Endothelial cell of umbilical vein (primary cell): ENCODE results near the gene HOXB4. TPM values are rescaled to one million over a fixed set of nuclear protein-coding genes. Genes with fewer than 3 reads are reported as not detected.

Source experiments
- BruUV-seq: library from RNA; stranded (reverse); fragments of 400-500 nt; replicated peaks from 2 replicates; lab custom pipeline; 2021; lab: Mats Ljungman, UMichigan
- CTCF ChIA-PET: fragments of 300-600, 350-600 bp; sonication (Branson Sonifier 250); formaldehyde crosslinking; loops from one replicate; lab custom pipeline; 2021; ENCODE audit warnings: antibody characterized with exemption, inconsistent platforms; lab: Charles Lee
- POLR2A ChIA-PET: fragments of 300-600, 350-600 bp; sonication (Branson Sonifier 250); formaldehyde crosslinking; loops from one replicate; lab custom pipeline; 2021; ENCODE audit warnings: antibody characterized with exemption, inconsistent platforms; lab: Charles Lee
- DNase-seq: peaks from one replicate; pipeline ENCODE4 v3.0.0-alpha.2; 2011; ENCODE audit warnings: low read depth, low spot score
- FAIRE-seq: peaks from 2 replicates; lab custom pipeline; 2011; peaks lifted over from hg19 to GRCh38; lab: Jason Lieb, UNC
- H2AFZ ChIP-seq: 2 replicates; pipeline ENCODE4 v1.6.0; 2012; ENCODE audit warnings: low read depth, low read length, control low read depth, inconsistent platforms
- H3K27ac ChIP-seq: 2 replicates; pipeline ENCODE4 v1.5.1; 2011; ENCODE audit warnings: low read depth, mild to moderate bottlenecking, control low read depth, low read length, moderate library complexity; ENCODE audit not compliant: insufficient read depth
- H3K27me3 ChIP-seq, 2 experiments: 2 replicates each; pipeline versions ENCODE4 v1.6.0 to v1.6.1; 2011; ENCODE audit warnings: low read length in 2 of 2, mixed read lengths in 1 of 2; ENCODE audit not compliant: control insufficient read depth in 2 of 2, insufficient read depth in 2 of 2
- H3K36me3 ChIP-seq, 2 experiments: 2 replicates in 1 of 2; 3 replicates in 1 of 2; pipeline ENCODE4 v1.5.1; 2011; ENCODE audit warnings: low read length in 2 of 2, mild to moderate bottlenecking in 1 of 2, moderate library complexity in 1 of 2; ENCODE audit not compliant: control insufficient read depth in 2 of 2, insufficient read depth in 2 of 2; ENCODE audit errors: extremely low read depth in 1 of 2
- H3K4me1 ChIP-seq: 3 replicates; pipeline ENCODE4 v1.5.1; 2011; ENCODE audit warnings: mild to moderate bottlenecking, low read length; ENCODE audit not compliant: control insufficient read depth, insufficient read depth; ENCODE audit errors: extremely low read depth
- H3K4me2 ChIP-seq: 2 replicates; pipeline ENCODE4 v1.6.1; 2011; ENCODE audit warnings: low read length, control low read depth, mixed read lengths; ENCODE audit not compliant: insufficient read depth
- H3K4me3 ChIP-seq, 3 experiments: fragments of 200-600 bp in 1 of 3; sonication (generic), shearing (Covaris generic) in 1 of 3; replicated peaks in 1 of 3; 2 replicates each; pipeline ENCODE4 v1.5.1; 2011 to 2016; ENCODE audit warnings: control low read depth in 3 of 3, low read length in 3 of 3, mild to moderate bottlenecking in 2 of 3, inconsistent platforms in 1 of 3, low read depth in 1 of 3, moderate library complexity in 1 of 3; ENCODE audit not compliant: insufficient read depth in 1 of 3
- H3K79me2 ChIP-seq: 2 replicates; pipeline ENCODE4 v1.6.0; 2012; ENCODE audit warnings: low read length, inconsistent platforms; ENCODE audit not compliant: control insufficient read depth, insufficient read depth
- H3K9ac ChIP-seq: replicated peaks from 2 replicates; pipeline ENCODE3; 2011; ENCODE audit warnings: low read length, control low read depth; ENCODE audit not compliant: insufficient read depth; ENCODE audit errors: extremely low read depth
- H3K9me1 ChIP-seq: replicated peaks from 3 replicates; pipeline ENCODE4 v1.6.0; 2011; ENCODE audit warnings: mild to moderate bottlenecking, low read length; ENCODE audit not compliant: control insufficient read depth, insufficient read depth; ENCODE audit errors: extremely low read depth
- H3K9me3 ChIP-seq: replicated peaks from 2 replicates; pipeline ENCODE4 v1.5.1; 2012; ENCODE audit warnings: low read length, inconsistent platforms; ENCODE audit not compliant: control insufficient read depth, insufficient read depth
- H4K20me1 ChIP-seq: replicated peaks from 2 replicates; pipeline ENCODE3; 2011; ENCODE audit warnings: mild to moderate bottlenecking, low read length; ENCODE audit not compliant: control insufficient read depth, insufficient read depth; ENCODE audit errors: extremely low read depth
- EZH2 ChIP-seq: IDR thresholded peaks from 2 replicates; pipeline ENCODE4 v1.6.1; 2012; ENCODE audit warnings: borderline replicate concordance, low read depth, mild to moderate bottlenecking, moderate library complexity, low read length, inconsistent platforms; ENCODE audit not compliant: severe bottlenecking
- FOS ChIP-seq: IDR thresholded peaks from 2 replicates; pipeline ENCODE4 v1.6.1; 2011; ENCODE audit warnings: mild to moderate bottlenecking, low read length, moderate library complexity, borderline replicate concordance; ENCODE audit not compliant: insufficient read depth
- POLR2A ChIP-seq: IDR thresholded peaks from 2 replicates; pipeline ENCODE4 v1.6.1; 2012; ENCODE audit warnings: low read depth, mild to moderate bottlenecking, control low read depth, low read length
- POLR2AphosphoS5 ChIP-seq: IDR thresholded peaks from 2 replicates; pipeline ENCODE4 v1.6.1; 2012; ENCODE audit warnings: low read depth, mild to moderate bottlenecking, control low read depth, low read length, moderate library complexity; ENCODE audit not compliant: insufficient read depth
- dilution Hi-C: fragments of 300-500 bp; cut with MboI; formaldehyde crosslinking; loops from one replicate; pipeline ENCODE4 v1.15.0; 2019; ENCODE audit warnings: low sequenced_read_pairs; ENCODE audit not compliant: extremely low pct_ligation_motif_present
- intact Hi-C: fragments of 100-400 bp; cut with micrococcal nuclease; formaldehyde crosslinking; loops from one replicate; pipeline ENCODE4 v1.10.0; 2022
- polyA plus RNA-seq, 4 experiments: library from polyadenylated mRNA; depleted of rRNA in 3 of 4; stranded (reverse) in 3 of 4; unstranded in 1 of 4; fragments of >200 nt; gene quantifications; 2 replicates each; pipeline versions ENCODE4 v1.2.1 to v1.2.3, GENCODE V29; 2011 to 2012; ENCODE audit warnings: missing spikeins in 1 of 4
- total RNA-seq: library from RNA; stranded (reverse); gene quantifications from 2 replicates; pipeline ENCODE4 v1.2.3, GENCODE V29; 2021

Gene HOXB4
- total and polyA plus RNA-seq, 2 donors (not counting 3 experiments of a cell fraction or from before 2014, with no cell fraction given) = 4.6 to 13.1 TPM

- Histone ChIP-seq H3K4me1 (peaks cover 94% of the 10 kb centered on the region), H4K20me1 (no peaks in the 10 kb centered on the region), H3K79me2 (peaks cover 99% of the 10 kb centered on the region), H2AFZ (no peak overlapping the region), H3K4me2 (peak overlapping the region; percentile 80), H3K9me1 (no peaks in the 10 kb centered on the region), H3K27me3 (no peaks in the 10 kb centered on the region), H3K36me3 (peaks cover 0 to 3% of the 10 kb centered on the region in 2 experiments), H3K9me3 (no peaks in the 10 kb centered on the region), H3K27ac (peak overlapping the region; percentile 68), H3K4me3 (peak overlapping the region in 2 of 3 experiments; percentile 14 to 53), H3K9ac (peak overlapping the region; percentile 60)
- intact Hi-C loops (loop anchor here (2.0 kb wide), 1 partner anchor 14 kb away; no protein-coding TSS in a partner anchor), dilution Hi-C loops (no loop called here)
- TF ChIP-seq POLR2A (peak; percentile 40), POLR2AphosphoS5 (no peak), EZH2 (no peak)
- peak; percentile 77 for FAIRE-seq
- BruUV-seq = no TSS peak
- POLR2A ChIA-PET = no interaction called here
- CTCF ChIA-PET = interaction anchor here (1.1 to 6.1 kb wide), 4 partner anchors 12 to 77 kb away, joined by 3 to 28 read pairs (median 4); no protein-coding TSS in a partner anchor
- DNase-seq = peak; percentile 80
Observed at GRCh38 chr17:48571024-48571818, 6.9 kb downstream of the HOXB4 start.

DNA sequence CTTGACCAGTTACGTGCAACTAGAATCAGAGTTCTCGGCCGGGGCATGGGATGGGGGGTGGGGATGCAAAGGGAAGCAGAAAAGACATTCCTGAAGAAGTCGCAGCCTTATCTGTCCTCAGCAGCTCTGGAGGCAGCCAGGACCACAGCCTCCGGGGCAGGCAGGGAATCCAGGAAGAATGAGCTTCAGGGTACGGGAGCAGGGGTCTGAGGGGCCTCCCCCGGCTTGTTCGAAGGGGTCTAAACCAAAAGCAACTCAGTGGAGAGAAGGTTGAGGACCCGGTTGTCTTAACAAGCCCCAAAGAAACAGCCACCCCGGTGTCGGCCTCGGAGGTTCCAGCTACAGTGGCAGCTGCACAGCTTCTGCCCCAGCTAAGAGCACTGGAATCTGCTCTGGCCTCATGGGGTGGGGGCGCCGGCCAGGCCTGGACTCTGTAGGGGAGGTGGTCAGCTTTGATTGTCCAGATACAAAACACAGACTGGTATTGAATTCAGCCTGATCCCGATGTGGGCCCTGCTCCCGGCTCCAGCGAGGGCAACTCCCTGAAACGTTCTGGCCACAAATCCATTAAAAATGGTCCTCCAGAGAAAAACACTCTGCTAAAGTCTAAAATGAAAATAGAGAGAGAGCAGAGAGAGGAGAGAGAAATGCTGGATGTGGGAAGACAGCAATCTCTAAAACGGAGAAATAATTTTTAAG, 7.7 kb downstream of the HOXB4 start:
- Histone ChIP-seq H3K9ac (peak overlapping the region; percentile 60), H2AFZ (no peak overlapping the region), H3K9me1 (no peaks in the 10 kb centered on the region), H3K79me2 (peaks cover 99% of the 10 kb centered on the region), H3K27ac (peak overlapping the region; percentile 68), H4K20me1 (no peaks in the 10 kb centered on the region), H3K36me3 (peaks cover 0 to 2% of the 10 kb centered on the region in 2 experiments), H3K4me3 (peak overlapping the region in 2 of 3 experiments; percentile 14 to 53), H3K27me3 (no peaks in the 10 kb centered on the region), H3K9me3 (no peaks in the 10 kb centered on the region), H3K4me2 (peak overlapping the region; percentile 80), H3K4me1 (peaks cover 88% of the 10 kb centered on the region)
- intact Hi-C loops (loop anchor here (2.0 kb wide), 1 partner anchor 14 kb away; no protein-coding TSS in a partner anchor), dilution Hi-C loops (no loop called here)
- POLR2A ChIA-PET = interaction anchor here (1.0 kb wide), 1 partner anchor 39 kb away, joined by 3 read pairs; no protein-coding TSS in a partner anchor
- FAIRE-seq (peak; percentile 68), DNase-seq (peak; percentile 68)
- BruUV-seq = no TSS peak
- TF ChIP-seq POLR2A (peak; percentile 22), FOS (no peak)
- CTCF ChIA-PET = interaction anchor here (0.8 to 6.1 kb wide), 11 partner anchors 9 to 262 kb away, joined by 3 to 28 read pairs (median 3); no protein-coding TSS in a partner anchor
